HepG2 (cell line): Measurements from ENCODE around the gene GADD45GIP1. TPM values are rescaled to one million over a fixed set of nuclear protein-coding genes. Genes with fewer than 3 reads are reported as not detected.

Source experiments
- ARID4A ChIP-seq: sonication (generic); formaldehyde crosslinking; IDR thresholded peaks from 2 replicates; pipeline ENCODE4 v1.5.0; 2020; ENCODE audit warnings: mild to moderate bottlenecking, missing genetic modification reagents, borderline replicate concordance
- BATF2 ChIP-seq: sonication (generic); formaldehyde crosslinking; IDR thresholded peaks from 2 replicates; pipeline ENCODE4 v1.8.0; 2022; ENCODE audit warnings: mild to moderate bottlenecking, missing genetic modification reagents, moderate library complexity
- KMT2A ChIP-seq: sonication (generic); formaldehyde crosslinking; IDR thresholded peaks from 2 replicates; pipeline ENCODE4 v1.4.0; 2020; ENCODE audit warnings: missing genetic modification reagents
- MATR3 ChIP-seq: sonication (generic); formaldehyde crosslinking; IDR thresholded peaks from 2 replicates; pipeline ENCODE4 v1.4.0; 2020; ENCODE audit warnings: missing genetic modification reagents
- MXD3 ChIP-seq: IDR thresholded peaks from 2 replicates; pipeline ENCODE4 v1.6.1; 2016; ENCODE audit warnings: mild to moderate bottlenecking, missing biosample characterization, missing genetic modification reagents
- MXD4 ChIP-seq: IDR thresholded peaks from 2 replicates; pipeline ENCODE4 v1.6.1; 2016; ENCODE audit warnings: mild to moderate bottlenecking, missing biosample characterization, missing genetic modification reagents
- NFYC ChIP-seq: IDR thresholded peaks from 2 replicates; pipeline ENCODE4 v1.6.1; 2016; ENCODE audit warnings: missing genetic modification reagents, missing compliant biosample characterization
- RFXANK ChIP-seq: IDR thresholded peaks from 2 replicates; pipeline ENCODE4 v1.6.1; 2016
- SNAPC4 ChIP-seq: sonication (generic); formaldehyde crosslinking; IDR thresholded peaks from 2 replicates; pipeline ENCODE4 v1.4.0; 2020; ENCODE audit warnings: mild to moderate bottlenecking, missing genetic modification reagents
- TBX3 ChIP-seq: fragments of 450-650 bp; IDR thresholded peaks from 2 replicates; pipeline ENCODE4 v1.6.1; 2017; ENCODE audit warnings: antibody characterized with exemption, mild to moderate bottlenecking, inconsistent platforms, borderline replicate concordance
- U2AF1 ChIP-seq: fragments of 200-400 bp; formaldehyde crosslinking; optimal IDR thresholded peaks from 2 replicates; pipeline ENCODE3; 2017; ENCODE audit warnings: mild to moderate bottlenecking, low read depth, low read length
- ZFP91 ChIP-seq: sonication (generic); formaldehyde crosslinking; IDR thresholded peaks from 2 replicates; pipeline ENCODE4 v1.9.0; 2022; ENCODE audit warnings: missing genetic modification reagents, mild to moderate bottlenecking, borderline replicate concordance
- ZNF205 ChIP-seq: IDR thresholded peaks from 2 replicates; pipeline ENCODE4 v1.6.1; 2018; ENCODE audit warnings: missing biosample characterization, missing genetic modification reagents
- ZNF598 ChIP-seq: sonication (generic); formaldehyde crosslinking; IDR thresholded peaks from 2 replicates; pipeline ENCODE4 v1.5.1; 2020; ENCODE audit warnings: mild to moderate bottlenecking, missing genetic modification reagents, borderline replicate concordance
- ZNF709 ChIP-seq: sonication (generic); formaldehyde crosslinking; IDR thresholded peaks from 2 replicates; pipeline ENCODE4 v1.5.0; 2020; ENCODE audit warnings: mild to moderate bottlenecking, missing genetic modification reagents
- ZNF724P ChIP-seq: sonication (generic); formaldehyde crosslinking; IDR thresholded peaks from 2 replicates; pipeline ENCODE4 v1.8.0; 2022; ENCODE audit warnings: missing genetic modification reagents, borderline replicate concordance
- ZNF746 ChIP-seq: sonication (generic); formaldehyde crosslinking; IDR thresholded peaks from 2 replicates; pipeline ENCODE4 v1.8.0; 2022; ENCODE audit warnings: mild to moderate bottlenecking, missing genetic modification reagents
- polyA plus RNA-seq, 8 experiments: library from polyadenylated mRNA; depleted of rRNA in 3 of 8; stranded (reverse) in 7 of 8; unstranded in 1 of 8; fragments of >200 nt; fragmentation: Illumina TruSeq in 4 of 8; extraction: Trizol in 4 of 8; gene quantifications; 2 replicates each; pipeline versions ENCODE4 v1.2.1 to v1.2.3, GENCODE V29; 2011 to 2016; ENCODE audit warnings: low read depth in 4 of 8, missing spikeins in 1 of 8, mixed read lengths in 1 of 8; ENCODE audit not compliant: insufficient read depth in 1 of 8
- total RNA-seq, 5 experiments: library from RNA; depleted of rRNA; stranded (reverse); fragments of >200 nt; fragmentation: Illumina TruSeq; extraction: Trizol; gene quantifications; 2 replicates each; pipeline ENCODE4 v1.2.3, GENCODE V29; 2016; ENCODE audit warnings: low read depth in 1 of 5

Gene GADD45GIP1
- total and polyA plus RNA-seq, 2 of the 13 experiments (the other 11 are each of a cell fraction or from before 2014, with no cell fraction given), result 24.6 to 30.7 TPM

GRCh38 chr19:12965017-12965811 is 8.2 kb upstream of the GADD45GIP1 start (continued):
- TF ChIP-seq ZFP91 (CRISPR knock-in tag) (peak; percentile 87; the same call in 1 of the 2 replicates), ARID4A (CRISPR knock-in tag) (peak; percentile 52; the same call in 1 of the 2 replicates), RFXANK (CRISPR knock-in tag) (no peak), MATR3 (CRISPR knock-in tag) (no peak), ZNF709 (CRISPR knock-in tag) (peak; percentile 43; the same call in 1 of the 2 replicates), NFYC (CRISPR knock-in tag) (no peak), BATF2 (CRISPR knock-in tag) (no peak), ZNF724P (CRISPR knock-in tag) (no peak), ZNF205 (CRISPR knock-in tag) (no peak; the same call in 1 of the 2 replicates), ZNF598 (0 out of 2 replicates have a peak, but pooled peaks have one; percentile 45), MXD4 (CRISPR knock-in tag) (no peak), KMT2A (CRISPR knock-in tag) (no peak), MXD3 (CRISPR knock-in tag) (0 out of 2 replicates have a peak, but pooled peaks have one; percentile 23), ZNF746 (no peak), TBX3 (0 out of 2 replicates have a peak, but pooled peaks have one; percentile 37), SNAPC4 (CRISPR knock-in tag) (no peak), U2AF1 (no peak)
